Calu3 (cell line): Measurements from ENCODE around the gene PLA2G2C. TPM values are rescaled to one million over a fixed set of nuclear protein-coding genes. Genes with fewer than 3 reads are reported as not detected.

ENCODE experiments used
- BruUV-seq: library from RNA; stranded (reverse); fragments of 400-500 nt; replicated peaks from 2 replicates; lab custom pipeline; 2021; lab: Mats Ljungman, UMichigan
- CTCF ChIA-PET: fragments of 300-600 bp; sonication (Branson Sonifier 250); formaldehyde crosslinking; loops from one replicate; lab custom pipeline; 2022; ENCODE audit warnings: antibody characterized with exemption; lab: Charles Lee
- DNase-seq: peaks from one replicate; pipeline ENCODE4 v3.0.0; 2022
- H3K27ac Mint-ChIP-seq: one replicate; pipeline ENCODE4 v1.8.0; 2022; ENCODE audit warnings: mixed read lengths; ENCODE audit not compliant: unreplicated experiment
- H3K27me3 Mint-ChIP-seq: one replicate; pipeline ENCODE4 v1.8.0; 2022; ENCODE audit warnings: mixed read lengths; ENCODE audit not compliant: unreplicated experiment
- H3K36me3 Mint-ChIP-seq: one replicate; pipeline ENCODE4 v1.8.0; 2022; ENCODE audit warnings: mild to moderate bottlenecking, moderate library complexity, mixed read lengths; ENCODE audit not compliant: insufficient read depth, unreplicated experiment
- H3K4me1 Mint-ChIP-seq: one replicate; pipeline ENCODE4 v1.8.0; 2022; ENCODE audit warnings: mild to moderate bottlenecking, low read depth, mixed read lengths; ENCODE audit not compliant: unreplicated experiment
- H3K4me3 Mint-ChIP-seq: one replicate; pipeline ENCODE4 v1.8.0; 2022; ENCODE audit warnings: mild to moderate bottlenecking, low read depth, moderate library complexity, mixed read lengths; ENCODE audit not compliant: unreplicated experiment
- H3K9me3 Mint-ChIP-seq: one replicate; pipeline ENCODE4 v1.8.0; 2022; ENCODE audit warnings: low read depth, mixed read lengths; ENCODE audit not compliant: unreplicated experiment
- CTCF ChIP-seq: fragments of 200-600 bp; IDR thresholded peaks from one replicate; pipeline ENCODE4 v1.8.0; 2022; ENCODE audit warnings: antibody characterized with exemption; ENCODE audit not compliant: unreplicated experiment
- intact Hi-C: fragments of 100-400 bp; cut with micrococcal nuclease; formaldehyde crosslinking; loops from one replicate; pipeline ENCODE4 v1.10.0; 2022; ENCODE audit not compliant: unreplicated experiment
- total RNA-seq: library from RNA; stranded (reverse); gene quantifications from 2 replicates; pipeline ENCODE4 v1.2.3, GENCODE V29; 2022

Gene PLA2G2C
- total RNA-seq, 1 experiment from 2014 or later, result not detected

DNA sequence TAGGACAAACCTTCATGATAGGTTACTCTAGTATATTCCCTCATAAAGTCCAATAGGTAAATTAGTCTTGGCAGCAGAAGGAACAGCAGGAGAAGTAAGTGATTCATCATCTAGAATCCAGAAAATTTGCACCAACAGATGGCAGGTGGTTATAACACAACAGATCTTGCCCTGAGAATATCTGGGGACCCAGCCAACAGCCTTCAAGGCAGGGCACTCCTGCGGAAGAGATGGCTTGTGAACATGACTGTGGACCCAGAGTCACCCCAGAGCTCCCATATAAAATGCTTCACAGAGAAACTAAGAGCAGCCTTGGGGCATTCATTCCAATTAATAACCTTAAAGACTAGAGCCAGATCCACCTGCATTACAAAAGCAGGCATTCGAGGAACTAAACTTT is 7.9 kb upstream of the PLA2G2C start:
- no peak overlapping the region for H3K27ac Mint-ChIP-seq
- no peaks in the 10 kb centered on the region for H3K9me3 Mint-ChIP-seq
- CTCF ChIA-PET, result interaction anchor here (0.6 kb wide), 1 partner anchor 15 kb away, joined by 3 read pairs; no protein-coding TSS in a partner anchor

DNA sequence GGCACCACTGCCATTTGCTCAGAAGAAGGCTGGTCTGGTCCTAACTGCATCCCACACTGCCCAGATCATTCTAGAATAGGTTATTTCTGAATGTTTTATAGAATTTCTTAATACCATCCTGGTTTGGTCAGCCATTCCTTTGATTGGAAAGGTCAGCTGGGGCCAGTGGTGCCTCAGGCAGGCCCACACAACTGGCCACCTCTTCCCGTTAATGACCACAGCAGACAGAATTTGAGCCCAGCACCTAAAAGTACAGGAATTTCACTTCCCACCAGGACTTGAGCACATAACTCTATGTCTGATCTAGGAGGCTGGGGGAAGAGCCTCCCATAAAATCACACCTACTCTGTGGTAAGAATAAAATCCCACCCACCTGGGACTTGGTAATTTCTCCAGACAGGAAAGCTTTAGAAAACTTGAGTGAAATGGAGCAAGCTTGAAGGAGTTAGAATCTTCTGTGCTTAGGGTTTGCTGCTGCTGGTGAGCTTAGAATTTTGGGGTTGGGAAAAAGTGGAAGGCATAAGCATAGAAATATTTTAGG is 6.6 kb upstream of the PLA2G2C start:
- CTCF ChIA-PET, result no interaction called here
- BruUV-seq, result no TSS peak
- no peak overlapping the region for H3K4me3 Mint-ChIP-seq
- no peaks in the 10 kb centered on the region for H3K4me1 Mint-ChIP-seq
- H3K36me3 Mint-ChIP-seq, result no peaks in the 10 kb centered on the region
- intact Hi-C loops, result no loop called here
- no peak for TF ChIP-seq CTCF
- H3K27ac Mint-ChIP-seq, result no peak overlapping the region
- H3K27me3 Mint-ChIP-seq, result peaks cover 18% of the 10 kb centered on the region
- H3K9me3 Mint-ChIP-seq, result no peaks in the 10 kb centered on the region
- DNase-seq, result no peak

More for the DNA sequence above, 7.9 kb upstream of the PLA2G2C start:
- Mint-ChIP-seq H3K36me3 (no peaks in the 10 kb centered on the region), H3K27me3 (peaks cover 6% of the 10 kb centered on the region), H3K4me1 (peaks cover 6% of the 10 kb centered on the region), H3K4me3 (no peak overlapping the region)
- BruUV-seq, result no TSS peak
- TF ChIP-seq CTCF, result no peak
- no peak for DNase-seq
- intact Hi-C loops, result no loop called here

DNA sequence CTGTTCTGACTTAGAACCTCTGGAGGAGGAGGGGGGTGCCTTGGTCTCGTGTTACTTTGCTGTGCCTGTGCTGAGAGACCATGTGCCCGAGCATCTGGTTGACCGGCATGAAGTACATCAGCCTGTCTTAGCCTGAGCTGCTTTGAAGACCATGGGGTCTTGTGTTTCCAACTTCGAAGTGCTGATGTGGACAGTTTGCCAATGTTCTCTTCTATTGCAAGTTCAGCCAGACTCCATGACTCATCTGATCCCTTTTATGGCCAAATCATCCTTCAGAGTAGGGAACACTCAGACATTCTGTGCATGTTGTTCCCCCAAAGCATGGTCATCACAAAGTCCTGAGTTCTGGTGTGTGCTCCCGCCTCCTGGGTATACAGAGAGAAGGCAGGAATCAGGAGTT is 6.0 kb upstream of the PLA2G2C start:
- no peaks in the 10 kb centered on the region for H3K4me1 Mint-ChIP-seq
- BruUV-seq, result no TSS peak
- no peaks in the 10 kb centered on the region for H3K36me3 Mint-ChIP-seq
- no peak overlapping the region for H3K4me3 Mint-ChIP-seq
- peaks cover 24% of the 10 kb centered on the region for H3K27me3 Mint-ChIP-seq
- intact Hi-C loops, result no loop called here
- no peak overlapping the region for H3K27ac Mint-ChIP-seq
- H3K9me3 Mint-ChIP-seq, result no peaks in the 10 kb centered on the region
- no peak for TF ChIP-seq CTCF
- no peak for DNase-seq
- CTCF ChIA-PET, result no interaction called here

- TF ChIP-seq CTCF, result no peak
- H3K9me3 Mint-ChIP-seq, result no peaks in the 10 kb centered on the region
- intact Hi-C loops, result no loop called here
- H3K4me3 Mint-ChIP-seq, result no peak overlapping the region
- CTCF ChIA-PET, result no interaction called here
- no peaks in the 10 kb centered on the region for H3K36me3 Mint-ChIP-seq
- no peak for DNase-seq
- no TSS peak for BruUV-seq
- peaks cover 34% of the 10 kb centered on the region for H3K27me3 Mint-ChIP-seq
- H3K4me1 Mint-ChIP-seq, result no peaks in the 10 kb centered on the region
- no peak overlapping the region for H3K27ac Mint-ChIP-seq
These were observed 5.0 kb upstream of the PLA2G2C start for GRCh38 chr1:20191266-20191825.
